Thyroid gland (tissue), 4 donors: Measurements from ENCODE around the gene GPRC5D.

Source experiments
- POLR2A ChIP-seq, 2 donors: fragments of 450-650 bp; IDR thresholded peaks; one replicate each; pipeline ENCODE4 v1.6.1; 2017; ENCODE audit warnings: antibody characterized with exemption in 2 of 2, mild to moderate bottlenecking in 2 of 2, moderate library complexity in 1 of 2
- TF ChIP-seq, protein P1 (sequence below), 6 experiments: fragments of 200-600 bp in 3 of 6; fragments of 450-650 bp in 3 of 6; sonication (generic) in 3 of 6; IDR thresholded peaks; one replicate each; pipeline ENCODE4 v1.5.1; 2016 to 2019; ENCODE audit warnings: antibody characterized with exemption in 6 of 6, mild to moderate bottlenecking in 2 of 6, inconsistent platforms in 1 of 6, moderate library complexity in 1 of 6

DNA sequence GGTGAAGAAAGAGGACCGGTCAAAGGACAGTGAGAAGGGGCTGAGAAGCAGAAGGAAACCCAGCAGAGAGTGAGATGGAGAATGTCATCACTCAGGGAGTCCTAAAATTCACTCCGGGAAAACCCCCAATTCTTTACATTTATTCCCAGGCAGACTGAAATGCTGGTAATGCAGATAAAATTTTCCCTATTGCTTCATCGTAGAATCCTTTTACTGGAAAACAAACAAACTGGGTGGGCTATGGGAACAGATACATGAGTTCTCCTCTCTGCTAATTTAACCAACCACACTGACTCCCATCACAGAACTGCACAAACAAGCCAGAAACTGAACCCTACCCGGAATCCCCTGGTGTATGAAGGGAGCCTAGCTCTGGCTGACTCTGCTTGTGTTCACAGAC, 27.2 kb upstream of the GPRC5D start:
- TF ChIP-seq, protein P1, sequence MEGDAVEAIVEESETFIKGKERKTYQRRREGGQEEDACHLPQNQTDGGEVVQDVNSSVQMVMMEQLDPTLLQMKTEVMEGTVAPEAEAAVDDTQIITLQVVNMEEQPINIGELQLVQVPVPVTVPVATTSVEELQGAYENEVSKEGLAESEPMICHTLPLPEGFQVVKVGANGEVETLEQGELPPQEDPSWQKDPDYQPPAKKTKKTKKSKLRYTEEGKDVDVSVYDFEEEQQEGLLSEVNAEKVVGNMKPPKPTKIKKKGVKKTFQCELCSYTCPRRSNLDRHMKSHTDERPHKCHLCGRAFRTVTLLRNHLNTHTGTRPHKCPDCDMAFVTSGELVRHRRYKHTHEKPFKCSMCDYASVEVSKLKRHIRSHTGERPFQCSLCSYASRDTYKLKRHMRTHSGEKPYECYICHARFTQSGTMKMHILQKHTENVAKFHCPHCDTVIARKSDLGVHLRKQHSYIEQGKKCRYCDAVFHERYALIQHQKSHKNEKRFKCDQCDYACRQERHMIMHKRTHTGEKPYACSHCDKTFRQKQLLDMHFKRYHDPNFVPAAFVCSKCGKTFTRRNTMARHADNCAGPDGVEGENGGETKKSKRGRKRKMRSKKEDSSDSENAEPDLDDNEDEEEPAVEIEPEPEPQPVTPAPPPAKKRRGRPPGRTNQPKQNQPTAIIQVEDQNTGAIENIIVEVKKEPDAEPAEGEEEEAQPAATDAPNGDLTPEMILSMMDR (IDR thresholded peaks at IDR 0.05), result no peak
- no peak for TF ChIP-seq POLR2A (IDR thresholded peaks at IDR 0.05)
